HepG2 (cell line): Measurements from ENCODE around the gene SLC22A15.

Experiments
- CBX1 ChIP-seq: IDR thresholded peaks from one replicate; pipeline ENCODE4 v1.6.1; 2016; ENCODE audit warnings: antibody characterized with exemption, low read depth
- CREM ChIP-seq, 2 experiments: sonication (generic) in 1 of 2; formaldehyde crosslinking in 1 of 2; IDR thresholded peaks; 2 replicates each; pipeline versions ENCODE4 v1.4.0 to v1.6.1; 2016 to 2020; ENCODE audit warnings: antibody characterized with exemption in 1 of 2, mild to moderate bottlenecking in 1 of 2, missing genetic modification reagents in 1 of 2
- EZH2 ChIP-seq: conservative IDR thresholded peaks from 2 replicates; pipeline ENCODE4 v1.6.1; 2012; ENCODE audit warnings: mild to moderate bottlenecking, low read depth, low read length, moderate library complexity
- JUND ChIP-seq: sonication (generic); formaldehyde crosslinking; IDR thresholded peaks from 2 replicates; pipeline ENCODE4 v1.8.0; 2022; ENCODE audit warnings: mild to moderate bottlenecking, missing genetic modification reagents
- POLR2A ChIP-seq, 2 experiments: IDR thresholded peaks; 2 replicates each; pipeline ENCODE4 v1.6.1; 2011; ENCODE audit warnings: low read depth in 2 of 2, low read length in 2 of 2, mild to moderate bottlenecking in 1 of 2, moderate library complexity in 1 of 2; ENCODE audit not compliant: insufficient read depth in 1 of 2
- POLR2AphosphoS5 ChIP-seq: IDR thresholded peaks from 2 replicates; pipeline ENCODE4 v1.6.1; 2012; ENCODE audit warnings: low read depth, low read length
- ZBTB3 ChIP-seq: sonication (generic); formaldehyde crosslinking; IDR thresholded peaks from 2 replicates; pipeline ENCODE4 v1.4.0; 2020; ENCODE audit warnings: low read depth, mild to moderate bottlenecking, moderate library complexity, missing genetic modification reagents, borderline replicate concordance
- ZNF780A ChIP-seq: sonication (generic); formaldehyde crosslinking; IDR thresholded peaks from 2 replicates; pipeline ENCODE4 v1.8.0; 2022; ENCODE audit warnings: mild to moderate bottlenecking, missing genetic modification reagents, moderate library complexity
- TF ChIP-seq, protein P1 (sequence below): sonication (generic); formaldehyde crosslinking; IDR thresholded peaks from 2 replicates; pipeline ENCODE4 v1.5.0; 2020; ENCODE audit warnings: mild to moderate bottlenecking, missing genetic modification reagents, moderate library complexity

DNA sequence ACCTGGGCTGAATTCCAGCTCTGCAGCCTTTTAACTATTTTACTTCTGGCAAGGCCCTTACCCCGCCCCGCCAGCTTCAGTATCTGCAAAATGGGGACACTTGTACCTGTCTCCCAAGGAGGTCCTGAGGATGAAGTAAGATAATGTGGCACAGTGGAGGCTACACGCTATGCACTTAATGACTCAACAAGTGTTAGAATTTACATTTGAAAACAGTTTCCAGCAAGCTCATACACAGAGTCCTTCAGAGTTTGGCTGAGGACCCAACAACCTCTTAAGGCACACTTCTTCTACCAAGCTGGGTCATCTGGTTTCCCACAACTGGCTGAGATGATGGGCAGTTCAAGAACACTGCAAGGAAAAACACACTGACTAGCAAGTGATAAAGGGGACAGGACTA lies 30.2 kb upstream of the SLC22A15 start:
- TF ChIP-seq ZNF780A: no peak
- TF ChIP-seq CREM (IDR thresholded peaks at IDR 0.05): no peak
- no peak for TF ChIP-seq CREM (CRISPR knock-in tag; IDR thresholded peaks at IDR 0.05)
- no peak for TF ChIP-seq POLR2AphosphoS5
- TF ChIP-seq POLR2A (IDR thresholded peaks at IDR 0.05; ENCODE audit: insufficient read depth in 1 of 2, low read depth in 2 of 2, low read length in 2 of 2): no peak
- no peak for TF ChIP-seq EZH2
- TF ChIP-seq, protein P1, sequence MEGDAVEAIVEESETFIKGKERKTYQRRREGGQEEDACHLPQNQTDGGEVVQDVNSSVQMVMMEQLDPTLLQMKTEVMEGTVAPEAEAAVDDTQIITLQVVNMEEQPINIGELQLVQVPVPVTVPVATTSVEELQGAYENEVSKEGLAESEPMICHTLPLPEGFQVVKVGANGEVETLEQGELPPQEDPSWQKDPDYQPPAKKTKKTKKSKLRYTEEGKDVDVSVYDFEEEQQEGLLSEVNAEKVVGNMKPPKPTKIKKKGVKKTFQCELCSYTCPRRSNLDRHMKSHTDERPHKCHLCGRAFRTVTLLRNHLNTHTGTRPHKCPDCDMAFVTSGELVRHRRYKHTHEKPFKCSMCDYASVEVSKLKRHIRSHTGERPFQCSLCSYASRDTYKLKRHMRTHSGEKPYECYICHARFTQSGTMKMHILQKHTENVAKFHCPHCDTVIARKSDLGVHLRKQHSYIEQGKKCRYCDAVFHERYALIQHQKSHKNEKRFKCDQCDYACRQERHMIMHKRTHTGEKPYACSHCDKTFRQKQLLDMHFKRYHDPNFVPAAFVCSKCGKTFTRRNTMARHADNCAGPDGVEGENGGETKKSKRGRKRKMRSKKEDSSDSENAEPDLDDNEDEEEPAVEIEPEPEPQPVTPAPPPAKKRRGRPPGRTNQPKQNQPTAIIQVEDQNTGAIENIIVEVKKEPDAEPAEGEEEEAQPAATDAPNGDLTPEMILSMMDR (CRISPR knock-in tag): no peak
- TF ChIP-seq ZBTB3 (CRISPR knock-in tag): no peak
- TF ChIP-seq JUND (CRISPR knock-in tag): no peak
- no peak for TF ChIP-seq CBX1
